Glomerular visceral epithelial cell (primary cell): ENCODE data around the gene TBP.
A peak's percentile ranks its signal among the peaks of the same experiment; 100 is the strongest.
"Not testable (repeated sequence)": the region's sequence is repeated elsewhere in the genome, so short reads cannot be mapped to it uniquely, and the experiment has no call there.

Experiments
- DNase-seq: peaks from one replicate; pipeline ENCODE4 v3.0.0-alpha.2; 2016; ENCODE audit errors: extremely low spot score

TBP gene

DNA sequence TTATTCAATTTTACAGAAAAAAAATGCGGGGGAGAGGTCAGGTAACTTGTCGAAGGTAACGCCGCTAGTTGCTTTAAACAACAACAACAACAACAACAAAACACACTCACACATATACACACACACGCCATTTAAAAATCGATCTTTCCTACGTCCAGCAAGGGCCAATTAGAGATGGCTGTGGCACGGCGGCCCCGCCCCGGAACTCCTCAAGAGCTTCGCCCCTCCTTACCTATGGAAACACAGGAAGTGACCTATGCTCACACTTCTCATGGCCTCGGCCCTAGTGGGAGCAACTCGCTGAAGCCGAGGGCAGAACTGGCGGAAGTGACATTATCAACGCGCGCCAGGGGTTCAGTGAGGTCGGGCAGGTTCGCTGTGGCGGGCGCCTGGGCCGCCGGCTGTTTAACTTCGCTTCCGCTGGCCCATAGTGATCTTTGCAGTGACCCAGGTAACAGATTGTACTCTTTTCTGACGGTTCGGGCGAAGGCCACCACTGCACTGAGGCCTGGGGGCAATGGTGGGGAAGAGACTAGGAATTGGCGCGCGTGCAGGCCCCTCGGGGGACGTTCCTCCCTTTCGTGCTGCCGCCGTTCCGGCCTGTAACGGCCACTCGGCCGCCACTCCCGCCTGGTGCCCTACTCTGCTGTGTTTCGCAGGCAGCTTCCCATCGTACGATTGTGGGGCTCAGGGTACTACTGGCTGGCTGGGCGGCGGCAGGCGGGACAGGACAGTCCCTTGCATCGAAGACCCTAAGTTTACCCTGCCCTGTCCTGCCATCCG is at the start of gene TBP:
TBP (plus strand) TSS at position 357 of the 783 bp plus-strand sequence. CDS start 2,661 bp downstream, outside the sequence.
- DNase-seq: peak; percentile 97

DNA sequence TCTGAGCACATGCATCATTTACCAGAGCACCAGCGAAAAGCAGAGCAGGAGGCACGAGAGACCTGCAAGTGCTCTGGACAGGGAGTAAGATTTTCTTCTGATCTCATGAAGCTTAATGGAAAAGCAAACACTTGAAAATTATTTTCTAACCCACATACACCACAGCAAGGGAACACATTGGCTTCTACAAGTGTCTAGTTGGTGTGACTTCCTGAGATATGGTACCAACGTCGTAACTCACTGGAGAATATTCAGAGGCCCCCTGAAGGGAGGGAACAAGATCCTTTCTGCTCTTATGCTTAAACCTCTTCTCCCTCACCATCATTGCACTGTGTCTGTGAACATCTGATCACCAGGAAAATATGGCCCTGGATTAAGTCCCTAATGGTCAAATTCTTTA is 49.7 kb upstream of the TBP start:
- no peak for DNase-seq

DNA sequence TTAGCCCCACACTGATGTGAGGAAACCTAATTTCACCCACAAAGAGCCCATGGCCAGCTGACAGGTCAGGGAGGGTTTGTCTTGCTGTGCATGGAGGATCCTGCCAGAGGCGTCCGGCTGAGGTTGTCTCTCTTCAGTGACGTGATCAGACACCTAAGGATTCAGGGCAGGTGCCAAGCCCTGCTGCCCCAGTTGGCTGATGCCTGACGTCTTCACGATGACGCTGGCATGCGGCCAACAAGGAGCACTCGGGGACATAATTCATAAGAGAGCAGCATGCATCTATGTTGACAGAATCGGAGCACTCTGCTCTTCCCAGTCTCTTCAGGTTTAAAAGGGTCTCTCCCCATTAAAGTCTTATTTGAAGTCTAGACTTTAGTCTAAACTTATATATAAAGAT is 48.9 kb upstream of the TBP start:
- DNase-seq: no peak

GRCh38 chr6:170506446-170506845 is 47.7 kb upstream of the TBP start:
- no peak for DNase-seq

DNA sequence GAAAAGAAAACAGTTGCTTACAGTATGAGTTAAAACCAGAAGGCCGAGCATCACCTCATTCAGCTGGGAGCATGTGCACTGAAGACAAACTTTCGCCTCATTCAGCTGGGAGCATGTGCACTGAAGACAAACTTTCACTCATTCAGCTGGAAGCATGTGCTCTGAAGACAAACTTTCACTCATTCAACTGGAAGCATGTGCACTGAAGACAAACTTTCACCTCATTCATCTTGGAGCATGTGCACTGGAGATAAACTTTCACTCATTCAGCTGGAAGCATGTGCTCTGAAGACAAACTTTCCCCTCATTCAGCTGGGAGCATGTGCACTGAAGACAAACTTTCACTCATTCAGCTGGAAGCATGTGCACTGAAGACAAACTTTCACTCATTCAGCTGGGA is 46.4 kb upstream of the TBP start:
- DNase-seq: not testable (repeated sequence)

DNA sequence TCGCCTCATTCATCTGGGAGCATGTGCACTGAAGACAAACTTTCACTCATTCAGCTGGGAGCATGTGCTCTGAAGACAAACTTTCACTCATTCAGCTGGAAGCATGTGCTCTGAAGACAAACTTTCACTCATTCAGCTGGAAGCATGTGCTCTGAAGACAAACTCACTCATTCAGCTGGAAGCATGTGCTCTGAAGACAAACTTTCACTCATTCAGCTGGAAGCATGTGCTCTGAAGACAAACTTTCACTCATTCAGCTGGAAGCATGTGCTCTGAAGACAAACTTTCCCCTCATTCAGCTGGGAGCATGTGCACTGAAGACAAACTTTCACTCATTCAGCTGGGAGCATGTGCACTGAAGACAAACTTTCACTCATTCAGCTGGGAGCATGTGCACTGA is 45.9 kb upstream of the TBP start:
- DNase-seq: not testable (repeated sequence)

- DNase-seq: not testable (repeated sequence)
Measured at GRCh38 chr6:170508892-170509722, 45.1 kb upstream of the TBP start.

- DNase-seq: no peak
Measured at GRCh38 chr6:170509723-170510018, 44.5 kb upstream of the TBP start.

GRCh38 chr6:170510631-170511030 is 43.5 kb upstream of the TBP start:
- DNase-seq: no peak

- DNase-seq: no peak
Measured at GRCh38 chr6:170512249-170512648, 41.9 kb upstream of the TBP start.

- DNase-seq: no peak
Measured at GRCh38 chr6:170514908-170515307, 39.3 kb upstream of the TBP start.

- DNase-seq: peak; percentile 66
Measured at GRCh38 chr6:170516783-170517616, 37.2 kb upstream of the TBP start.

DNA sequence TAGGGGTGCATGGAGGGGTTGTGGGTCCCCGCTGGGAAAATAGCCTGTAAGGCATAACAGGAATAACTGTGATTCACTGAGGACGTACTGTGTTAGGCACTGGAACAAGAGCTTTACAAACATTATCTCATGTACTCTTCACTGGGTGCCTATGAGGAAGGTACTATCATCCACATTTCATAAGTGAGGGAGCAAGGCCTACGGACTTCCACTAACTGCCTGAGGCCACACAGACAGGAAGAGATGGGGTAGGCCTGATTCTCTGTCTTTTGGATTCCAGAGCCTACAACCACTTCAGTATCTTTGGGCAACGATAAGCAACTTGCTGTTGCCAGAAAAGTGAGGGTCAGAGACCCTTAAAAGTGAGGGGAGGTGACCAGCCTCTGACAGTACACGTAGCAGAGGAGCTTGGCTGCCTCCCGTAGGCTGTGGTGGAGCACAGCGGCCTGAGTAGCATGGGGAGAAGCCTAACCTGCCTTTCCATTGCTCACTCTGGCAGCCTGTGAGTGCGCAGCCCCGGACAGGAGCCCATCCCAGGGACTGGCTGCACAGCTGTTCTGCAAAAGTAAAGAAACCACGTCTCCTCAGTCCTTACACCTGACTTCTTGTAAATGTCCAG is 31.5 kb upstream of the TBP start:
- peak; percentile 10 for DNase-seq

GRCh38 chr6:170523256-170524171 is 30.7 kb upstream of the TBP start:
- no peak for DNase-seq

GRCh38 chr6:170524172-170524502 is 30.0 kb upstream of the TBP start:
- no peak for DNase-seq

GRCh38 chr6:170525795-170526194 is 28.4 kb upstream of the TBP start:
- no peak for DNase-seq

GRCh38 chr6:170527995-170528394 is 26.2 kb upstream of the TBP start:
- DNase-seq: not testable (repeated sequence)

- peak; percentile 73 for DNase-seq
Measured at GRCh38 chr6:170529839-170530469, 24.2 kb upstream of the TBP start.

DNA sequence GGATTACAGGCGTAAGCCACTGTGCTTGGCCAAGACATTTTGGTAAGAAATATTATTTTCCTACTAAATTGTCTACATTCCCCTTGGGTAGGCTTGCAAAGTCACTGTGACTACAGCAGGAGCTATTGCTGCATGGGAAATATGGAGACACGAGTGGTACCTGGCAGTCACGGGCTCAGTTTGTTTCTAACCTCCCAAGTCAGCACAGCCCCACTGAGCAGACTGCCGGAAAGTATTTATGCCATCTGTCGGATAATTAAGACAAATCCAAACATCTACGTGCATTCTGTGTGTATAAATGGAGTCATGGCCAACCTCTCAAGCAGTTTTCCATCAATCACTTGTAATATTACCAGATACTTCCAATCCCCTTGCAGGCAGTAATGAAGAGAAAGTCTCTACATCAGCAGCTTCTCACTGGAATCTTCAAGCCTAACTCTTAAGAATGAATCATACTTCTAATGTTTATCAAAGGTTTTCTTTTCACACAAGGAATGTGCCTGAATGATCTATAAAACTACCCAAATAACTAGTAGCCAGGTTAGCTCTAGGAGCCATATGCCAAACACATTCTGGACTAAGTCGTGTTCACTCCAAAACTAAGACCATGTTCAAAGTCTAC is 21.2 kb upstream of the TBP start:
- DNase-seq: no peak

DNA sequence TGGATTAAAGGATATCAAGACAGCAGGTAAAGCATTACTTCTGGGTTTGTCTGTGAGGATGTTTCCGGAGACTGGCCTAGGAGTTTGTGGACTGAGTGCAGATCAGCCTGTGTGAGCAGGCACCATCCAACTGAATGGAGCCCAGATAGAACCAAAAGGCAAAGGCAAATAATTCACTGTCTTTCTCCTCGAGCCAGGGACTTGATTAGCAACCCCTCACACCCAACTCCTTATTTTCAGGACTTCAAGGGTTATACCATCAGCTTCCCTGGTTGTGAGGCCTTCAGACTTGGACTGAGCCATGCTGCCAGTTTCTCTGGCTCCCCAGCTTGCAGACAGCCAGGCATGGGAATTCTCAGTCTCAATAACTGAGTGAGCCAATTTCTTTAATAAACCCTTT is 20.4 kb upstream of the TBP start:
- no peak for DNase-seq
